NCI-H526 (cell line): ENCODE results near the gene ALDH1A1.
"Not testable (repeated sequence)": the region's sequence is repeated elsewhere in the genome, so short reads cannot be mapped to it uniquely, and the experiment has no call there.

Experiments
- DNase-seq, 2 experiments: peaks; one replicate each; lab custom pipeline; 2025; lab: John Stamatoyannopoulos, UW

ALDH1A1 gene

DNA sequence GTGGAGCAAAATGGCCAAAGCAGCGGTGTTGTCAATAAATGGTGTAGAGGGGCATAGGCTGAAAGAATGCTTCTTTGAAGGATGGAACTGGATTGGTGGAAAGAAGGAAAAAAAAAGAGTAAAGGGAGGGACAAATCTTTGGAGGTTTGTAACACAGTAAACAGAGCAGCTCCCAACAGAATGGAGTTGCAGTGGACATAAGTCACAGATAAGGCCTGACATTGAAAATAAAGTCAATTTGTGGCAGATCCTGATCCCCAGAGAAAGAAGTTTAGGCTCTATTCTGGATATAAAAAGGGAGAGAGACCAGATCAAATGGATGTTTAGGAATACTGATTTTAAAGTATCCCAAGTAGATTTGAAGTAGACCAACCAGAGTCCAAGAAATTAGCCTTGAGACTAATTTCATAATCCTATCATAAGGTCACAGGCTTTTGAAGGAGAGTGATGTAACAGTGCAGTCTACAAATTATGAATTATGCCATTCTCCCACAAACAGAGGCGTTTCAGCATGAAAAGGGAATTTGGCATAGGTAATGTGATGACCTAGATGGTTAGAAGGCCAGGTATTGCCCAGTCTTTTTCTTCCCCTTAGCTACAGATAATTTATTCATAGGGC, 8.9 kb downstream of the ALDH1A1 start:
- no peak for DNase-seq

DNA sequence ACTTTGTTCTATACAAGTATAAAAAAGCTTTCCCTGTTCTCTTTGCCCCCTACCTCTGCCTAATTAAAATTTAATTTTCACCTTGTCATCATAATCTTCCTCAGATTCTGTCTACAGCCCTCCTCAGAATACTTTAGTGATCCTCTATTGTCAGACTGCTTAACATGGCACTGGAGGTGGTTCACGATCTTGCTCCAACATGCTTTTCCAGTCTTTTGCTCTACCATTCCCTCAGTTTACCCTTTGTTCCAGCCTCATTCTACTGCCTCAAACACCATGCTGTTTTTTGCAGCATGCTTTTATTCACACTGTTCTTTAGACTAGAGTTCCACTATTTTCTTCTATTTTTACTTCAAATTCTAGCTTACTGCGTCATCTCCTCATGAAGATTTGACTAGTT, 10.4 kb downstream of the ALDH1A1 start:
- DNase-seq = no peak

GRCh38 chr9:72939581-72939980, 13.3 kb downstream of the ALDH1A1 start:
- DNase-seq = not testable (repeated sequence)

- DNase-seq = no peak
Measured at GRCh38 chr9:72937545-72937944, 15.3 kb downstream of the ALDH1A1 start.

DNA sequence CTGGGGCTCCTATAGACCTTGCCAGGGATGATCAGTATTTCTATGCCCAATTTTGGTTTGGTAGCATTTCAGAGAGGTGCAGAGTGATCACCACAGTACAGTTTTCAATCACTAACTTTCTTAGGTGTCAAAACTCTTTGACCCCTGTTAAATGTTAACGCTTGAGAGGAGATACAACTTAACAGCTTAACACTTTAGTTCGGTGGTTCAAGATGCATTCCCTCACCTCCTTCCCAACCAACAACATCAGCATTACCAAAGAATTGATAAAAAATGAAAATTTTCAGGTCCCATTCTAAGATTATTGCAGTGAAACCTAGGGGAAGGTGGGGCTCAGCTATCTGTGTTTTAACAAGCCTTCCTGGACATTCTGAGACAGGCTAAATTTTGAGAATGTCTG, 16.2 kb downstream of the ALDH1A1 start:
- DNase-seq = no peak

DNA sequence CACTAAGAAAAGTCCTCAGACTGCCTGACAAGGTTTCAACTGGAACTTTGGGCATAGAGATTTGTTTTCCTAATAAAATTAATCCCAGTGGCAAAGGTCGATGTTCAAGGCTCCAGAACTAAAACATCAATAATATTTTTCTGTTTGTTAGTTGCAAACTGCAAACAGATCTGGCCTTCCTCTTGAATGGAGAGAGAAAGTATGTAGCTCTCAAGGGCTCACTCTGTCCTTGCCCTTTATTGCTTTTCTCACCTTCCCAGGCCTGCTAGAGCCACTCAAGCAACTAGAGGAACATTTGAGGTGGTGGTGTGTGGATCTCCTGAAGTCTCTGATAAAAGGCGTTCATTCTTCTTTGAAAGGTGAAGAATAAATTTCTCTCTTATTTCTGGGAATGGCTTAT, 16.6 kb downstream of the ALDH1A1 start:
- DNase-seq = no peak

- no peak for DNase-seq
Measured at GRCh38 chr9:72935595-72935994, 17.3 kb downstream of the ALDH1A1 start.

- DNase-seq = no peak
Measured at GRCh38 chr9:72933730-72934665, 18.9 kb downstream of the ALDH1A1 start.

- DNase-seq = no peak
Measured at GRCh38 chr9:72932619-72933018, 20.2 kb downstream of the ALDH1A1 start.

DNA sequence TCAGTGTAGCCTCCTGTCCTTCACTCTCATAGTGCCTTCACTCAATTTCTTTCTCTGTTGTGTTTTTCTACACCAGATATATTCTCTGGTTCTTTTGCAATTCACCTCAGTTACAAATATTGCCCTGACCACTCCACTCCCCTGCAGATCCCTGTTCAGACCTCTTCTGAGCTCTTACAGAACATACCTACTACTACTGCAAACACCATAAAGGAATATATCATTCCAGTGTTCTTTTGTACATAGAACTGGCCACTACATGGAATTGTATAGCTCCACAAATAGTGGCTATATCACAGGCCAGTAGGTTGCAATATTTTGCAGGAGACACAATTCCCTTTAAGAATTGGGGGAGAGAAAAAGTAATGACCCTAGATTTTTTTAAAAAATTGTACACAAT, 21.0 kb downstream of the ALDH1A1 start:
- DNase-seq = no peak

- DNase-seq = no peak
Measured at GRCh38 chr9:72931437-72931836, 21.4 kb downstream of the ALDH1A1 start.

DNA sequence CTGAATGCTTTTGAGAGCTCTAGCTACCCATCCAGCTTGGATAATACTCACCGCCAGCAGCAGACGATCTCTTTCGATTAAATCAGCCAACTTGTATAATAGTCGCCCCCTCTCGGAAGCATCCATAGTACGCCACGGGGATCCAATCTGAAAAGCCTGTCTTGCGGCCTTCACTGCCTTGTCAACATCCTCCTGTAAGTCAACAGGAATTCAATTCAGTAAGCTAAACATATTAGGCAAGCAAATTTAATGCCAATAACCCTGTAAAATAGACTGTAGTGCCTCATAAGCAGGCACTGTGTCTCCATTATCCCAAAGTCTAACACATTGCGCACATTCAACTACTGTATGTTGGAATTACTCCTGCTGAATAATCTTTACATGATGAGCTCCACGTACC, 22.0 kb downstream of the ALDH1A1 start:
- DNase-seq = no peak

- no peak for DNase-seq
Measured at GRCh38 chr9:72929542-72929941, 23.3 kb downstream of the ALDH1A1 start.

DNA sequence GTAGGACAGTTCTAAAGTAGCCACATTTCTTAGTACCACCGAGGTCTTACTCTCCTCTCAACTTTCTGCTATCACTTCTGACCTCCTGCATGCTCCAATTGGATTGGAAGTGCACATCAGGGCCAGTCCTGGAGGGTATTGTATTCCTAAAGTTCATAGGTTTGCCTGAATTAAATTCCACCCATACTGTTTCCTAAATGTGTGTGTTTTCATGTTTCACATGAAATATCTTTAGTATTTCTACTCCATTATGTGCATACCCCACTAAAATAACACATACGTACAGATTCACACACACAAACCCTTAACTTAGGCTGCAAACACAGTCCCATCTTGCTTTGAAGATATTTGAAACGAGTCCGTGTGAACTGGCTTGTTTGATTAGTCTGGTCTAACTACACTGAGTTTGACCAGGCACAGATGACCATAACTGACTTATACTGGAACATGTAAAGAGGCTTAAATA, 24.8 kb downstream of the ALDH1A1 start:
- no peak for DNase-seq

DNA sequence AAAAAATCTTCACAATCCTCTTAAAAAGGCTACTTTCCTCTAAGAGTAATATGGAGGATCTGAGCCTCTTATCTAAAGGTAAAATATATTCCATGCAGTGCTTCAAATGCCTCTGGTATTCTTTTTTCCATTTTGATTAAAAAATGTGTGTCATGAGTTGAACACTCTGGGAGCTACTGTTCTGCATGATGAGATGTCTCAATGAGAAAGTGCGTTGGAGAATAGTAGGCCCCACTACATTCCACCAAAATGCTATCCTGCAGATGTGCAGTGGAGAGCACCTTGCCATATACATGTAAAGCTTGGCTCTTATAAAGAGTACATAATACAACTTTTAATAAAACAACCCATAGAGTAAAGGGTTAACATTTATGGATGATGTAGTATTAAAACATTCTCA, 26.3 kb downstream of the ALDH1A1 start:
- DNase-seq = no peak

DNA sequence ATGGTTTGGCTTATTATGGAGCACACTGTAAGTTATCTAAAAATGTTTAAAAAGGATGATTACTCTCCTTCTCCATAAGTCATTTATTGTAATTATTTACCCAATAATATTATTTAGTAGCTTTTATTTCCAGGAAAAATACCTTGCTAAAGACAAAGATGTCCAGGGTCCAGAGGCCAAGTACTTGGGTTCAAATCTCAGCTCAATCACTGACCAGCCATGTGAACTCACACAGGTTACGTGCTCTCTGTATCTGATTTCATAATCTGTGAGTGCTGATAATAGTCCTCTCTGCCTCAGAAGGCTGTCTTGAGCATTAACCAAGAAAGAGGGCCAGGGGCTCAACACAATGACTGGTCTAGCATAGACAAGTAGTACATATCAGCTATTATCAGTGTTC, 27.0 kb downstream of the ALDH1A1 start:
- DNase-seq = no peak

GRCh38 chr9:72925126-72925789, 27.6 kb downstream of the ALDH1A1 start:
- DNase-seq = no peak

DNA sequence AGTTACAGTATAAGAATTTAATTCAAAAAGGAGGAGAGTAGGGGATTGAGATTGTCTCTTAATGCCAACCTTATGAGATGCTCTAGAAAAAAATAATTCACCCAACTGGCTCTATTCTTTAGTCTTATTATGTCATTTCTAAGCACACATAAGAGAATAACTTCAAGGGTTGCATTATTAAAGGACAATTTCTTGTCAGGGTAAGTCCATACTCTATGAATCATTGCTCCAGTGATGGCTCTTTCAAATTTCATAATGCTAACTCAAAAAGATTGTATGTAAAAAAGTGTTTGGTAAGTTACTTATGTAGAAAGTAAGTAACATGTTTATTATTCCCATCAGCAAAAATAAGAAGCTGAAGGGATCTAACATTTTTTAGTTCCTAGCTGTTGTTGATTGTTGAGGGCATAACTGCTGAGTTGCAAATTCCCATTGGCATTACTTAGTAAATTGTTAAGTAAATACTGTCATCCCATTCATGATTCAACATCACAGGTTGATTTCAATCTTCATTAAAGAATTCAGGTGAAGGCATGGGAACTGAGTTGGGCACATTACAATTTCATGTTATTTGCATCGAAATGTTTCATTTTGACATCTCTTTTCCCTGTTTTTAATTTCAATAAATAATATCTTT, 28.6 kb downstream of the ALDH1A1 start:
- no peak for DNase-seq

DNA sequence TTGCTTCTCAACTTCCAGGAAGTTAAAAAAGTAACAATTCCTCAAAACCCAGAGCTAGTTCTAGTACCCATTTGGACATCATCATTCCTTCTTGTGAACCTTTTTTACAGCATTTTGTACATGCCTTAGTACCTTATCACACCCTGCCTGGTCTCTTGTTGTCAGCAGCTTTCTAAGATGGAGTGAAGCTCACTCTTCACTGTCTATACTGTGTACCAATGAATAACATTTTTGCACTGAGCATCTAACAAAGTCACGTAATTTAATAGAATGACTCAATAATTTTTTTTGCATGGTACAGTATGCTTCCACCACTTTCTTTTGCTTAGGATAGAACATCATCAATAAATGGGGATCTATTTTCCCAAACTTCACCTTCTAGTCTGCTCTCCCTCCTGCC, 29.8 kb downstream of the ALDH1A1 start:
- no peak for DNase-seq

- DNase-seq = no peak
Measured at GRCh38 chr9:72921888-72922654, 30.8 kb downstream of the ALDH1A1 start.

GRCh38 chr9:72919246-72919945, 33.5 kb downstream of the ALDH1A1 start:
- DNase-seq = no peak
